H1 (cell line): Measurements from ENCODE around the gene STX5. TPM values are rescaled to one million over a fixed set of nuclear protein-coding genes. Genes with fewer than 3 reads are reported as not detected.

Experiments used
- CTCF ChIA-PET: fragments of 300-600 bp; sonication (Branson Sonifier 250); formaldehyde crosslinking; loops from one replicate; lab custom pipeline; 2021; ENCODE audit not compliant: partially characterized antibody; lab: Charles Lee
- POLR2A ChIA-PET: fragments of 300-600 bp; sonication (Branson Sonifier 250); formaldehyde crosslinking; loops from one replicate; lab custom pipeline; 2021; ENCODE audit warnings: inconsistent platforms; ENCODE audit not compliant: partially characterized antibody; lab: Charles Lee
- DNase-seq, 2 experiments: peaks; one replicate each; pipeline versions ENCODE4 v3.0.0 to v3.0.0-alpha.2; 2010 to 2022; ENCODE audit warnings: low spot score in 2 of 2, low read depth in 1 of 2, mixed read lengths in 1 of 2
- FAIRE-seq: peaks from 2 replicates; lab custom pipeline; 2011; peaks lifted over from hg19 to GRCh38; lab: Jason Lieb, UNC
- H2AFZ ChIP-seq: 2 replicates; pipeline ENCODE4 v1.8.1; 2012; ENCODE audit warnings: low read length, inconsistent platforms
- H2AK5ac ChIP-seq: 2 replicates; pipeline ENCODE4 v1.6.1; 2013; ENCODE audit warnings: low read depth, low read length
- H2BK120ac ChIP-seq: replicated peaks from 2 replicates; pipeline ENCODE3; 2013; ENCODE audit warnings: low read depth, low read length, inconsistent platforms
- H2BK12ac ChIP-seq: 2 replicates; pipeline ENCODE4 v1.6.1; 2013; ENCODE audit warnings: low read depth, low read length
- H2BK15ac ChIP-seq: 2 replicates; pipeline ENCODE4 v1.6.1; 2013; ENCODE audit warnings: low read length
- H2BK20ac ChIP-seq: 2 replicates; pipeline ENCODE4 v1.6.1; 2013; ENCODE audit warnings: low read length
- H2BK5ac ChIP-seq: 2 replicates; pipeline ENCODE4 v1.6.1; 2013; ENCODE audit warnings: low read depth, low read length
- H3K14ac ChIP-seq: 2 replicates; pipeline ENCODE4 v1.6.1; 2013; ENCODE audit warnings: inconsistent platforms; ENCODE audit not compliant: insufficient read length
- H3K18ac ChIP-seq: 2 replicates; pipeline ENCODE4 v1.6.1; 2013; ENCODE audit warnings: low read length; ENCODE audit errors: extremely low read depth
- H3K23ac ChIP-seq: 2 replicates; pipeline ENCODE4 v1.6.1; 2013; ENCODE audit warnings: inconsistent platforms; ENCODE audit not compliant: insufficient read length
- H3K23me2 ChIP-seq: 2 replicates; pipeline ENCODE4 v1.6.1; 2013; ENCODE audit warnings: low read depth, low read length
- H3K27ac ChIP-seq: 2 replicates; pipeline ENCODE4 v1.6.1; 2011; ENCODE audit warnings: low read depth, low read length, inconsistent platforms
- H3K27me3 ChIP-seq, 4 experiments: replicated peaks in 1 of 4; 1 replicate in 1 of 4; 2 replicates in 3 of 4; pipeline versions ENCODE4 v1.6.1 to v1.8.1; 2011 to 2013; ENCODE audit warnings: low read length in 3 of 4, mild to moderate bottlenecking in 3 of 4, inconsistent platforms in 2 of 4, mixed read lengths in 2 of 4, moderate library complexity in 1 of 4; ENCODE audit not compliant: control insufficient read depth in 3 of 4, insufficient read depth in 3 of 4; ENCODE audit errors: extremely low read depth in 1 of 4
- H3K36me3 ChIP-seq, 4 experiments: 2 replicates each; pipeline versions ENCODE4 v1.6.1 to v1.8.1; 2011 to 2013; ENCODE audit warnings: mild to moderate bottlenecking in 4 of 4, low read length in 3 of 4, moderate library complexity in 2 of 4, control low read depth in 1 of 4, inconsistent platforms in 1 of 4; ENCODE audit not compliant: insufficient read depth in 4 of 4, control insufficient read depth in 2 of 4
- H3K4ac ChIP-seq: replicated peaks from 2 replicates; pipeline ENCODE3; 2013; ENCODE audit warnings: low read length, low read depth, mixed read lengths, inconsistent platforms; ENCODE audit not compliant: insufficient read length
- H3K4me1 ChIP-seq, 4 experiments: replicated peaks in 1 of 4; 1 replicate in 1 of 4; 2 replicates in 3 of 4; pipeline versions ENCODE4 v1.6.1 to v1.8.1; 2011 to 2013; ENCODE audit warnings: low read length in 3 of 4, inconsistent platforms in 2 of 4, mixed read lengths in 1 of 4; ENCODE audit not compliant: insufficient read depth in 4 of 4, control insufficient read depth in 3 of 4
- H3K4me2 ChIP-seq, 2 experiments: 2 replicates each; pipeline versions ENCODE4 v1.6.1 to v1.8.1; 2011 to 2013; ENCODE audit warnings: low read depth in 2 of 2, low read length in 2 of 2, control low read depth in 1 of 2, inconsistent platforms in 1 of 2, mild to moderate bottlenecking in 1 of 2; ENCODE audit not compliant: insufficient read depth in 1 of 2
- H3K4me3 ChIP-seq, 4 experiments: fragments of 200-600, 300-600 bp in 1 of 4; sonication (generic), shearing (Covaris generic), sonication (Bioruptor Twin) in 1 of 4; 2 replicates each; pipeline versions ENCODE4 v1.5.1 to v1.8.1; 2011 to 2016; ENCODE audit warnings: low read length in 4 of 4, low read depth in 3 of 4, control low read depth in 2 of 4, inconsistent platforms in 2 of 4, mild to moderate bottlenecking in 2 of 4, mixed read lengths in 1 of 4, moderate library complexity in 1 of 4; ENCODE audit not compliant: insufficient read depth in 2 of 4; ENCODE audit errors: extremely low read depth in 1 of 4
- H3K56ac ChIP-seq: replicated peaks from 2 replicates; pipeline ENCODE3; 2013; ENCODE audit warnings: low read depth, mild to moderate bottlenecking, mixed read lengths, low read length, inconsistent platforms; ENCODE audit not compliant: insufficient read length
- H3K79me1 ChIP-seq: 2 replicates; pipeline ENCODE4 v1.6.1; 2013; ENCODE audit warnings: low read depth, low read length, control low read depth
- H3K79me2 ChIP-seq, 2 experiments: 2 replicates each; pipeline versions ENCODE4 v1.6.1 to v1.8.1; 2012 to 2013; ENCODE audit warnings: low read length in 2 of 2, mild to moderate bottlenecking in 2 of 2, inconsistent platforms in 1 of 2; ENCODE audit not compliant: insufficient read depth in 2 of 2, control insufficient read depth in 1 of 2
- H3K9ac ChIP-seq, 4 experiments: replicated peaks in 1 of 4; 1 replicate in 1 of 4; 2 replicates in 3 of 4; pipeline versions ENCODE4 v1.6.1 to v1.8.1; 2011 to 2013; ENCODE audit warnings: low read depth in 3 of 4, low read length in 3 of 4, control low read depth in 2 of 4, mild to moderate bottlenecking in 2 of 4, moderate library complexity in 2 of 4, inconsistent platforms in 1 of 4; ENCODE audit errors: extremely low read depth in 1 of 4
- H3K9me3 ChIP-seq, 2 experiments: 2 replicates each; pipeline versions ENCODE4 v1.6.1 to v1.8.1; 2012 to 2013; ENCODE audit warnings: mild to moderate bottlenecking in 2 of 2, moderate library complexity in 2 of 2, control low read depth in 1 of 2, inconsistent platforms in 1 of 2, low read depth in 1 of 2, low read length in 1 of 2, mixed read lengths in 1 of 2; ENCODE audit not compliant: insufficient read depth in 2 of 2
- H4K20me1 ChIP-seq, 2 experiments: replicated peaks in 1 of 2; 2 replicates each; pipeline versions ENCODE3 to v1.8.1; 2011 to 2013; ENCODE audit warnings: inconsistent platforms in 2 of 2, low read length in 2 of 2, mild to moderate bottlenecking in 1 of 2; ENCODE audit not compliant: insufficient read depth in 2 of 2, control insufficient read depth in 1 of 2
- H4K5ac ChIP-seq: 2 replicates; pipeline ENCODE4 v1.6.1; 2013; ENCODE audit warnings: low read length, low read depth, mixed read lengths, inconsistent platforms; ENCODE audit not compliant: insufficient read length
- H4K8ac ChIP-seq: 2 replicates; pipeline ENCODE4 v1.8.0; 2013; ENCODE audit warnings: mild to moderate bottlenecking, moderate library complexity, low read length, inconsistent platforms; ENCODE audit not compliant: insufficient read depth; ENCODE audit errors: extremely low read depth
- H4K91ac ChIP-seq: replicated peaks from 2 replicates; pipeline ENCODE3; 2013; ENCODE audit warnings: low read length, mixed read lengths, inconsistent platforms; ENCODE audit not compliant: insufficient read length
- ASH2L ChIP-seq: fragments of 200-600, 300-600 bp; sonication (generic); IDR thresholded peaks from one replicate; pipeline ENCODE4 v1.7.1; 2017; ENCODE audit warnings: low read length
- CBX5 ChIP-seq: fragments of 300-800, 300-1000 bp; sonication (generic); IDR thresholded peaks from 2 replicates; pipeline ENCODE4 v1.7.1; 2016; ENCODE audit warnings: antibody characterized with exemption, low read length, low read depth
- CHD2 ChIP-seq: IDR thresholded peaks from 2 replicates; pipeline ENCODE4 v1.6.1; 2012; ENCODE audit warnings: low read length, improper control_type of control experiment
- JUN ChIP-seq: IDR thresholded peaks from 2 replicates; pipeline ENCODE4 v1.6.1; 2011; ENCODE audit warnings: low read depth, mild to moderate bottlenecking, improper control_type of control experiment, low read length
- JUND ChIP-seq: IDR thresholded peaks from 2 replicates; pipeline ENCODE4 v1.6.1; 2011; ENCODE audit warnings: mild to moderate bottlenecking, improper control_type of control experiment, low read length
- SIX5 ChIP-seq: IDR thresholded peaks from 2 replicates; pipeline ENCODE4 v1.6.1; 2011; ENCODE audit warnings: mild to moderate bottlenecking, low read depth, low read length
- SRF ChIP-seq: IDR thresholded peaks from 2 replicates; pipeline ENCODE4 v1.6.1; 2011; ENCODE audit warnings: mild to moderate bottlenecking, low read depth, low read length, moderate library complexity
- SUZ12 ChIP-seq: fragments of 200-600 bp; sonication (generic); IDR thresholded peaks from 2 replicates; pipeline ENCODE4 v1.6.1; 2012; ENCODE audit warnings: mild to moderate bottlenecking, inconsistent platforms, low read length, moderate library complexity, mixed read lengths
- ZNF274 ChIP-seq: IDR thresholded peaks from 2 replicates; pipeline ENCODE4 v1.7.0; 2012; ENCODE audit warnings: low read length, borderline replicate concordance; ENCODE audit errors: extremely low read depth
- WGBS, 2 experiments: shearing (Covaris generic) in 1 of 2; methylation state at CpG; one replicate each; pipeline versions ENCODE4 v1.1.6 to v1.1.7; 2013 to 2015; ENCODE audit warnings: low lambda C conversion rate in 2 of 2, mixed read lengths in 2 of 2, inconsistent platforms in 1 of 2, low coverage in 1 of 2, missing lambda C conversion rate in 1 of 2; ENCODE audit not compliant: insufficient replicate concordance in 2 of 2, insufficient coverage in 1 of 2, insufficient read length in 1 of 2; ENCODE audit errors: extremely low coverage in 1 of 2, missing lambda C conversion rate in 1 of 2; 5-methylcytosine and 5-hydroxymethylcytosine counted together
- polyA plus RNA-seq, 7 experiments: library from polyadenylated mRNA; depleted of rRNA in 3 of 7; stranded (reverse) in 5 of 7; unstranded in 2 of 7; fragments of >200 nt in 5 of 7; fragments of 200-250 nt in 2 of 7; gene quantifications; 1 replicate in 5 of 7; 2 replicates in 1 of 7; 4 replicates in 1 of 7; pipeline versions ENCODE4 v1.2.1 to v1.2.3, GENCODE V29; 2011 to 2013; ENCODE audit warnings: missing spikeins in 2 of 7, mixed read lengths in 2 of 7
- total RNA-seq: library from RNA; stranded (reverse); fragmentation: NEBNext Ultra II Directional; extraction: Animal tissue kit (Norgen Biotek cat#: 25700); gene quantifications from 2 replicates; pipeline ENCODE4 v1.2.1, GENCODE V29; 2021
- TF ChIP-seq, protein P1 (sequence below): IDR thresholded peaks from 2 replicates; pipeline ENCODE4 v1.6.1; 2012; ENCODE audit warnings: inconsistent platforms
- TF ChIP-seq, protein P2 (sequence below), 3 experiments: IDR thresholded peaks; 1 replicate in 2 of 3; 2 replicates in 1 of 3; pipeline versions ENCODE4 v1.5.1 to v1.6.1; 2011; ENCODE audit warnings: low read length in 3 of 3, mild to moderate bottlenecking in 3 of 3, inconsistent platforms in 2 of 3, low read depth in 1 of 3, moderate library complexity in 1 of 3; ENCODE audit not compliant: insufficient read depth in 1 of 3; ENCODE audit errors: control extremely low read depth in 1 of 3

The STX5 gene
- total and polyA plus RNA-seq, 2 of the 8 experiments (the other 6 are each of a cell fraction or from before 2014, with no cell fraction given) = 24.2 to 28.5 TPM

DNA sequence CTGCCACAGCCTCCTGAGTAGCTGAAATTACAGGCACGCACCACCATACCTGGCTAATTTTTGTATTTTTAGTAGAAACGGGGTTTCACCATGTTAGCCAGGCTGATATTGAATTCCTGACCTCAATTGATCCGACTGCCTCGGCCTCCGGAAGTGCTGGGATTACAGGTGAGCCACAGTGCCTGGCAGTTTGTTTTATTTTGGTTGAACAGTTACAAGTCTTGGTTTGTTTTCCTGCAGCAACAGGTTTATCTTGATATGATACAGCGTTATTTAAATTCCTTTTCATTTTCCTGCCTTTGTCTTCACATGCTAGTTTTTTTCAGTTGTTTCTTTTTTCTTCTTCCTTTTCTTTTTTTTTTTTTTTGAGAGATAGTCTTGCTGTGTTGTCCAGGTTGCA lies 44.9 kb upstream of the STX5 start:
- H2AFZ ChIP-seq = no peak overlapping the region
- CTCF ChIA-PET = interaction anchor here (0.9 to 2.9 kb wide), 3 partner anchors 8 to 22 kb away, joined by 4 to 12 read pairs (median 6); no protein-coding TSS in a partner anchor
- H3K4me3 ChIP-seq = no peak overlapping the region
- no peak overlapping the region for H2AK5ac ChIP-seq
- H3K27me3 ChIP-seq = no peaks in the 10 kb centered on the region
- H2BK15ac ChIP-seq = no peak overlapping the region
- POLR2A ChIA-PET = interaction anchor here (0.9 to 57.8 kb wide), 6 partner anchors 1 to 86 kb away, joined by 3 to 2104 read pairs (median 594); partner anchors contain the start of genes CHRM1, SLC3A2 and WDR74
- H3K4me2 ChIP-seq = no peak overlapping the region
- H4K8ac ChIP-seq = no peak overlapping the region
- WGBS, 2 experiments = 94% methylated on average over 6 of the region's 6 CpGs; no CpG with 5 or more reads in 1 of the 2 experiments
- H3K23ac ChIP-seq = no peak overlapping the region
- no peak overlapping the region for H3K18ac ChIP-seq
- no peak overlapping the region for H4K91ac ChIP-seq
- no peak overlapping the region for H2BK20ac ChIP-seq
- H3K36me3 ChIP-seq = peaks cover 15 to 69% (median 35%) of the 10 kb centered on the region in 4 experiments; a peak in 7 of 8 replicates
- TF ChIP-seq, protein P1, sequence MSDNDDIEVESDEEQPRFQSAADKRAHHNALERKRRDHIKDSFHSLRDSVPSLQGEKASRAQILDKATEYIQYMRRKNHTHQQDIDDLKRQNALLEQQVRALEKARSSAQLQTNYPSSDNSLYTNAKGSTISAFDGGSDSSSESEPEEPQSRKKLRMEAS = no peak
- TF ChIP-seq JUND (no peak), SRF (no peak), CBX5 (no peak), SIX5 (no peak), ZNF274 (no peak), CHD2 (no peak), JUN (no peak), ASH2L (no peak), SUZ12 (no peak)
- TF ChIP-seq, protein P2, sequence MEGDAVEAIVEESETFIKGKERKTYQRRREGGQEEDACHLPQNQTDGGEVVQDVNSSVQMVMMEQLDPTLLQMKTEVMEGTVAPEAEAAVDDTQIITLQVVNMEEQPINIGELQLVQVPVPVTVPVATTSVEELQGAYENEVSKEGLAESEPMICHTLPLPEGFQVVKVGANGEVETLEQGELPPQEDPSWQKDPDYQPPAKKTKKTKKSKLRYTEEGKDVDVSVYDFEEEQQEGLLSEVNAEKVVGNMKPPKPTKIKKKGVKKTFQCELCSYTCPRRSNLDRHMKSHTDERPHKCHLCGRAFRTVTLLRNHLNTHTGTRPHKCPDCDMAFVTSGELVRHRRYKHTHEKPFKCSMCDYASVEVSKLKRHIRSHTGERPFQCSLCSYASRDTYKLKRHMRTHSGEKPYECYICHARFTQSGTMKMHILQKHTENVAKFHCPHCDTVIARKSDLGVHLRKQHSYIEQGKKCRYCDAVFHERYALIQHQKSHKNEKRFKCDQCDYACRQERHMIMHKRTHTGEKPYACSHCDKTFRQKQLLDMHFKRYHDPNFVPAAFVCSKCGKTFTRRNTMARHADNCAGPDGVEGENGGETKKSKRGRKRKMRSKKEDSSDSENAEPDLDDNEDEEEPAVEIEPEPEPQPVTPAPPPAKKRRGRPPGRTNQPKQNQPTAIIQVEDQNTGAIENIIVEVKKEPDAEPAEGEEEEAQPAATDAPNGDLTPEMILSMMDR (IDR thresholded peaks at IDR 0.05; ENCODE audit: control extremely low read depth in 1 of 3, insufficient read depth in 1 of 3, low read depth in 1 of 3, low read length in 3 of 3) = no peak
- peaks cover 0 to 13% (median 4%) of the 10 kb centered on the region in 4 experiments; a peak in 5 of 7 replicates for H3K4me1 ChIP-seq
- no peak overlapping the region for H2BK120ac ChIP-seq
- peaks cover 9 to 18% of the 10 kb centered on the region in 2 experiments for H4K20me1 ChIP-seq
- no peak overlapping the region for H3K14ac ChIP-seq
- DNase-seq (no peak), FAIRE-seq (no peak)
- H3K56ac ChIP-seq = no peak overlapping the region
- H2BK5ac ChIP-seq = no peak overlapping the region
- H3K9ac ChIP-seq = no peak overlapping the region
- no peak overlapping the region for H2BK12ac ChIP-seq
- no peak overlapping the region for H3K4ac ChIP-seq
- H3K79me2 ChIP-seq = peaks cover 4 to 78% of the 10 kb centered on the region in 2 experiments
- H3K9me3 ChIP-seq = no peaks in the 10 kb centered on the region
- H3K27ac ChIP-seq = no peak overlapping the region
- no peak overlapping the region for H4K5ac ChIP-seq
- peaks cover 2% of the 10 kb centered on the region; the same call in 1 of the 2 replicates for H3K23me2 ChIP-seq
- H3K79me1 ChIP-seq = no peaks in the 10 kb centered on the region; the same call in 1 of the 2 replicates
